Measurements from ENCODE around the gene FNDC1. TPM values are rescaled to one million over a fixed set of nuclear protein-coding genes. Genes with fewer than 3 reads are reported as not detected.

FNDC1 gene
- total RNA-seq, 4 donors from 2014 or later: 13.6 to 23.2 (median 15.1) TPM

- Histone ChIP-seq H3K4me1 (peaks cover 27 to 78% of the 10 kb centered on the region in 2 donors), H3K27me3 (no peaks in the 10 kb centered on the region), H3K36me3 (no peaks in the 10 kb centered on the region), H3K9me3 (no peaks in the 10 kb centered on the region), H3K27ac (peak overlapping the region; percentile 48 to 90 (median 82)), H3K4me3 (replicated peaks in 1 of 3) (no peak overlapping the region)
- peak; percentile 88 to 89 for DNase-seq
- TF ChIP-seq CTCF (IDR thresholded peaks at IDR 0.05) (peak in 5 of 6 experiments; percentile 11 to 59 (median 47)), POLR2A (IDR thresholded peaks at IDR 0.05) (no peak)
- 17 to 30% methylated on average over 17 of the region's 17 CpGs for WGBS, 2 donors
- intact Hi-C loops (cut with DNase I): no loop called here
Measured at GRCh38 chr6:159217595-159218275, 48.5 kb downstream of the FNDC1 start.

GRCh38 chr6:159220093-159220492 is 50.9 kb downstream of the FNDC1 start:
- Histone ChIP-seq H3K4me1 (peaks cover 22 to 62% of the 10 kb centered on the region in 2 donors), H3K4me3 (replicated peaks in 1 of 3) (no peak overlapping the region), H3K9me3 (no peaks in the 10 kb centered on the region), H3K27me3 (no peaks in the 10 kb centered on the region), H3K36me3 (no peaks in the 10 kb centered on the region), H3K27ac (no peak overlapping the region)
- intact Hi-C loops (cut with DNase I): no loop called here
- DNase-seq: no peak
- TF ChIP-seq CTCF (IDR thresholded peaks at IDR 0.05) (no peak), POLR2A (IDR thresholded peaks at IDR 0.05) (no peak)
- 70 to 82% methylated on average over 5 of the region's 5 CpGs for WGBS, 2 donors

GRCh38 chr6:159221486-159222170 is 52.4 kb downstream of the FNDC1 start:
- Histone ChIP-seq H3K36me3 (no peaks in the 10 kb centered on the region), H3K27me3 (no peaks in the 10 kb centered on the region), H3K9me3 (no peaks in the 10 kb centered on the region), H3K4me3 (replicated peaks in 1 of 3) (no peak overlapping the region), H3K27ac (peak overlapping the region in 2 of 3 donors; percentile 59 to 70), H3K4me1 (peaks cover 22 to 56% of the 10 kb centered on the region in 2 donors)
- DNase-seq: peak; percentile 66 to 70
- 26 to 31% methylated on average over 12 of the region's 12 CpGs for WGBS, 2 donors
- TF ChIP-seq CTCF (IDR thresholded peaks at IDR 0.05): peak in 1 of 6 experiments; percentile 21
- no peak for TF ChIP-seq POLR2A (IDR thresholded peaks at IDR 0.05)
- intact Hi-C loops (cut with DNase I): no loop called here

GRCh38 chr6:159224452-159224851 is 55.3 kb downstream of the FNDC1 start:
- TF ChIP-seq CTCF (IDR thresholded peaks at IDR 0.05): no peak
- TF ChIP-seq POLR2A (IDR thresholded peaks at IDR 0.05): no peak
- no peak overlapping the region for H3K27ac ChIP-seq
- H3K27me3 ChIP-seq: no peaks in the 10 kb centered on the region
- WGBS, 2 donors: 84 to 85% methylated on average over 2 of the region's 2 CpGs
- H3K4me3 ChIP-seq (replicated peaks in 1 of 3): no peak overlapping the region
- intact Hi-C loops (cut with DNase I): no loop called here
- no peak for DNase-seq
- H3K9me3 ChIP-seq: no peaks in the 10 kb centered on the region
- H3K4me1 ChIP-seq: peaks cover 7 to 30% of the 10 kb centered on the region in 2 donors
- H3K36me3 ChIP-seq: no peaks in the 10 kb centered on the region

- H3K4me1 ChIP-seq: no peaks in the 10 kb centered on the region
- H3K27me3 ChIP-seq: no peaks in the 10 kb centered on the region
- H3K9me3 ChIP-seq: no peaks in the 10 kb centered on the region
- no peak overlapping the region for H3K4me3 ChIP-seq (replicated peaks in 1 of 3)
- no peak for DNase-seq
- intact Hi-C loops (cut with DNase I): no loop called here
- no peak overlapping the region for H3K27ac ChIP-seq
- WGBS, 2 donors: 86 to 92% methylated on average over 8 of the region's 8 CpGs
- no peaks in the 10 kb centered on the region for H3K36me3 ChIP-seq
- TF ChIP-seq CTCF (IDR thresholded peaks at IDR 0.05) (no peak), POLR2A (IDR thresholded peaks at IDR 0.05) (no peak)
Measured at GRCh38 chr6:159229651-159230051, 60.5 kb downstream of the FNDC1 start.

Data from thyroid gland (tissue), 4 donors.